ENCODE results near the gene NTRK3.

The NTRK3 gene

DNA sequence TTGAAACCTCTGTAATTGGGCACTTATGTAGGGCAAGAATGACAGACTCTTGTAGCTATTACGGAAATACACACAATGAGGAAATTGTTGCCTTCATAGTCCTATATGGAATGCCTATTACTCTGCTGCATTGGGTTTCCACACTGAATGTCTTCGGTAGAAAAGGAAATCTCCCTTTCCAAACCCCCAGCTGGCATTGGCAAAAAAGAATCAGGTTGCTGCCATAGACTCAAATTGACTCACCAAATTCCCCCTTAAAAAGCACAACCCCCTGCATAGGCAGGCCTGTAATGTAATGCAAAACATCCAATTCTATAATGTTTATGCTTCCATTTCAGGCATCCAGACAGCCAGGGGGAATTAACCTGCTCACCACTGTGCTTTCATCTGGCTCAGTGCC, 44.8 kb upstream of the NTRK3 start:
- H3K4me1 ChIP-seq (ENCODE audit: insufficient read depth, low read length, poor library complexity, severe bottlenecking): peaks cover 11% of the 10 kb centered on the region
- no peaks in the 10 kb centered on the region for H3K9me2 ChIP-seq (replicated peaks; ENCODE audit: low read depth, low read length)
- no peak overlapping the region for H3K4me3 ChIP-seq (ENCODE audit: low read length, poor library complexity, severe bottlenecking)
- no peaks in the 10 kb centered on the region for H3K27me3 ChIP-seq (ENCODE audit: insufficient read depth, low read length, poor library complexity, severe bottlenecking)
- no peaks in the 10 kb centered on the region for H4K20me1 ChIP-seq (ENCODE audit: insufficient read depth, low read length, poor library complexity, severe bottlenecking)
- no peaks in the 10 kb centered on the region for H3F3A ChIP-seq (ENCODE audit: low read depth)
- H3K9me3 ChIP-seq (ENCODE audit: insufficient read depth, low read depth, low read length): no peaks in the 10 kb centered on the region
- no peak overlapping the region for H3K4me2 ChIP-seq (ENCODE audit: low read depth, low read length, poor library complexity, severe bottlenecking)
- H3K79me2 ChIP-seq (ENCODE audit: insufficient read depth, low read length): no peaks in the 10 kb centered on the region
- no peak overlapping the region for H2AFZ ChIP-seq (ENCODE audit: low read length)
- TF ChIP-seq, protein P1, sequence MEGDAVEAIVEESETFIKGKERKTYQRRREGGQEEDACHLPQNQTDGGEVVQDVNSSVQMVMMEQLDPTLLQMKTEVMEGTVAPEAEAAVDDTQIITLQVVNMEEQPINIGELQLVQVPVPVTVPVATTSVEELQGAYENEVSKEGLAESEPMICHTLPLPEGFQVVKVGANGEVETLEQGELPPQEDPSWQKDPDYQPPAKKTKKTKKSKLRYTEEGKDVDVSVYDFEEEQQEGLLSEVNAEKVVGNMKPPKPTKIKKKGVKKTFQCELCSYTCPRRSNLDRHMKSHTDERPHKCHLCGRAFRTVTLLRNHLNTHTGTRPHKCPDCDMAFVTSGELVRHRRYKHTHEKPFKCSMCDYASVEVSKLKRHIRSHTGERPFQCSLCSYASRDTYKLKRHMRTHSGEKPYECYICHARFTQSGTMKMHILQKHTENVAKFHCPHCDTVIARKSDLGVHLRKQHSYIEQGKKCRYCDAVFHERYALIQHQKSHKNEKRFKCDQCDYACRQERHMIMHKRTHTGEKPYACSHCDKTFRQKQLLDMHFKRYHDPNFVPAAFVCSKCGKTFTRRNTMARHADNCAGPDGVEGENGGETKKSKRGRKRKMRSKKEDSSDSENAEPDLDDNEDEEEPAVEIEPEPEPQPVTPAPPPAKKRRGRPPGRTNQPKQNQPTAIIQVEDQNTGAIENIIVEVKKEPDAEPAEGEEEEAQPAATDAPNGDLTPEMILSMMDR (conservative IDR thresholded peaks at IDR 0.05; ENCODE audit: low read length): no peak
- no peak for TF ChIP-seq EZH2phosphoT487 (IDR thresholded peaks at IDR 0.05; ENCODE audit: borderline replicate concordance)
- no peaks in the 10 kb centered on the region for H3K36me3 ChIP-seq (ENCODE audit: insufficient read depth, low read length)
- no peak overlapping the region for H3K9ac ChIP-seq (ENCODE audit: low read depth, low read length, poor library complexity, severe bottlenecking)

- peaks cover 8% of the 10 kb centered on the region for H3K4me1 ChIP-seq (ENCODE audit: insufficient read depth, low read length, poor library complexity, severe bottlenecking)
- no peaks in the 10 kb centered on the region for H3K36me3 ChIP-seq (ENCODE audit: insufficient read depth, low read length)
- no peak overlapping the region for H3K4me3 ChIP-seq (ENCODE audit: low read length, poor library complexity, severe bottlenecking)
- H3K9ac ChIP-seq (ENCODE audit: low read depth, low read length, poor library complexity, severe bottlenecking): no peak overlapping the region
- no peaks in the 10 kb centered on the region for H3K9me2 ChIP-seq (replicated peaks; ENCODE audit: low read depth, low read length)
- no peak overlapping the region for H2AFZ ChIP-seq (ENCODE audit: low read length)
- H3K9me3 ChIP-seq (ENCODE audit: insufficient read depth, low read depth, low read length): no peaks in the 10 kb centered on the region
- H3K4me2 ChIP-seq (ENCODE audit: low read depth, low read length, poor library complexity, severe bottlenecking): no peak overlapping the region
- H3F3A ChIP-seq (ENCODE audit: low read depth): no peaks in the 10 kb centered on the region
- no peaks in the 10 kb centered on the region for H3K27me3 ChIP-seq (ENCODE audit: insufficient read depth, low read length, poor library complexity, severe bottlenecking)
- no peaks in the 10 kb centered on the region for H3K79me2 ChIP-seq (ENCODE audit: insufficient read depth, low read length)
- no peaks in the 10 kb centered on the region for H4K20me1 ChIP-seq (ENCODE audit: insufficient read depth, low read length, poor library complexity, severe bottlenecking)
- TF ChIP-seq EZH2phosphoT487 (IDR thresholded peaks at IDR 0.05; ENCODE audit: borderline replicate concordance): no peak
- TF ChIP-seq, protein P1 (conservative IDR thresholded peaks at IDR 0.05; ENCODE audit: low read length): no peak
These were observed 44.3 kb upstream of the NTRK3 start for GRCh38 chr15:88300861-88301260.

DNA sequence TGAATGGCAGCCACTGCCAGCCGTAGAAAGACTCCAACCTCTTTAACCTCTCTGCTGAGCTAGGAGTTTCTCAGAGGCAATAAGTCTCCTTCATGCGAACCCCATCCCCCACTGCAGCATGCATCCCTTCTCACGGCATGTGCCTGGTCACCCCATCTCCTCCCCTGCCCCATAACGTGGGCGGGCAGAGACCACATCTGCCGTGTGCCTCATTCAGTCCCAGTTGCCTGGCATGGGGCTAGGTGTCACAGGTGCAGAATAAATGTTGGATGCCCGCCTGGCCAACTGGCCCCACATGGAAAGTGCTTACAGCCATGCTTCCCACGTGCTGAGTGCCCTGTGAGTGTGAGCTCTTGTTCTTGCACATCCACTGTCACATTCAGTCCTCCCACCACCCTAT, 43.5 kb upstream of the NTRK3 start:
- Histone ChIP-seq H3K9me2 (replicated peaks; ENCODE audit: low read depth, low read length) (no peaks in the 10 kb centered on the region), H3F3A (ENCODE audit: low read depth) (no peaks in the 10 kb centered on the region), H3K9ac (ENCODE audit: low read depth, low read length, poor library complexity, severe bottlenecking) (no peak overlapping the region), H3K4me3 (ENCODE audit: low read length, poor library complexity, severe bottlenecking) (no peak overlapping the region), H3K9me3 (ENCODE audit: insufficient read depth, low read depth, low read length) (no peaks in the 10 kb centered on the region), H3K4me2 (ENCODE audit: low read depth, low read length, poor library complexity, severe bottlenecking) (no peak overlapping the region), H2AFZ (ENCODE audit: low read length) (no peak overlapping the region), H3K36me3 (ENCODE audit: insufficient read depth, low read length) (no peaks in the 10 kb centered on the region), H4K20me1 (ENCODE audit: insufficient read depth, low read length, poor library complexity, severe bottlenecking) (no peaks in the 10 kb centered on the region), H3K79me2 (ENCODE audit: insufficient read depth, low read length) (no peaks in the 10 kb centered on the region), H3K27me3 (ENCODE audit: insufficient read depth, low read length, poor library complexity, severe bottlenecking) (no peaks in the 10 kb centered on the region), H3K4me1 (ENCODE audit: insufficient read depth, low read length, poor library complexity, severe bottlenecking) (peaks cover under 1% of the 10 kb centered on the region)
- no peak for TF ChIP-seq EZH2phosphoT487 (IDR thresholded peaks at IDR 0.05; ENCODE audit: borderline replicate concordance)
- TF ChIP-seq, protein P1 (conservative IDR thresholded peaks at IDR 0.05; ENCODE audit: low read length): no peak

All from Loucy (cell line).